Duodenal mucosa (tissue), 2 donors: ENCODE results near the gene NPHP4.
"Not testable (repeated sequence)": the region's sequence is repeated elsewhere in the genome, so short reads cannot be mapped to it uniquely, and the experiment has no call there.

ENCODE experiments used
- H3K27ac ChIP-seq: one replicate; pipeline ENCODE4 v1.7.0; 2013; ENCODE audit warnings: low read depth, low read length
- H3K27me3 ChIP-seq, 2 donors: one replicate each; pipeline ENCODE4 v1.7.0; 2013; ENCODE audit warnings: low read length in 2 of 2, control low read depth in 1 of 2; ENCODE audit not compliant: insufficient read depth in 2 of 2, control insufficient read depth in 1 of 2
- H3K36me3 ChIP-seq, 2 donors: one replicate each; pipeline ENCODE4 v1.7.0; 2013; ENCODE audit warnings: low read length in 2 of 2, control low read depth in 1 of 2; ENCODE audit not compliant: insufficient read depth in 2 of 2, control insufficient read depth in 1 of 2
- H3K4me1 ChIP-seq, 2 donors: one replicate each; pipeline ENCODE4 v1.7.0; 2013; ENCODE audit warnings: low read length in 2 of 2, control low read depth in 1 of 2; ENCODE audit not compliant: insufficient read depth in 2 of 2, control insufficient read depth in 1 of 2
- H3K4me3 ChIP-seq, 2 donors: one replicate each; pipeline ENCODE4 v1.7.0; 2013; ENCODE audit warnings: low read length in 2 of 2, low read depth in 1 of 2
- H3K9ac ChIP-seq, 2 donors: one replicate each; pipeline ENCODE4 v1.7.0; 2013; ENCODE audit warnings: low read length in 2 of 2, low read depth in 1 of 2
- H3K9me3 ChIP-seq, 2 donors: one replicate each; pipeline ENCODE4 v1.7.0; 2013; ENCODE audit warnings: low read length in 2 of 2, control low read depth in 1 of 2; ENCODE audit not compliant: control insufficient read depth in 1 of 2

Gene NPHP4

GRCh38 chr1:5893699-5894278 is 98.4 kb downstream of the NPHP4 start:
- H3K27ac ChIP-seq, H3K9me3 ChIP-seq, H3K4me3 ChIP-seq, H3K4me1 ChIP-seq, H3K9ac ChIP-seq, H3K36me3 ChIP-seq, H3K27me3 ChIP-seq: not testable (repeated sequence)

GRCh38 chr1:5892329-5892728 is 99.9 kb downstream of the NPHP4 start:
- Histone ChIP-seq H3K9ac (no peak overlapping the region), H3K27ac (no peak overlapping the region), H3K4me1 (no peaks in the 10 kb centered on the region), H3K27me3 (no peaks in the 10 kb centered on the region), H3K9me3 (no peaks in the 10 kb centered on the region), H3K36me3 (no peaks in the 10 kb centered on the region), H3K4me3 (no peak overlapping the region)

GRCh38 chr1:5891736-5892135 is 100.5 kb downstream of the NPHP4 start:
- Histone ChIP-seq H3K27me3 (no peaks in the 10 kb centered on the region), H3K9ac (no peak overlapping the region), H3K4me1 (no peaks in the 10 kb centered on the region), H3K27ac (no peak overlapping the region), H3K4me3 (no peak overlapping the region), H3K9me3 (no peaks in the 10 kb centered on the region), H3K36me3 (no peaks in the 10 kb centered on the region)

GRCh38 chr1:5891137-5891536 is 101.1 kb downstream of the NPHP4 start:
- Histone ChIP-seq H3K9me3 (no peaks in the 10 kb centered on the region), H3K4me3 (no peak overlapping the region), H3K9ac (no peak overlapping the region), H3K4me1 (no peaks in the 10 kb centered on the region), H3K27me3 (no peaks in the 10 kb centered on the region), H3K36me3 (no peaks in the 10 kb centered on the region), H3K27ac (no peak overlapping the region)

GRCh38 chr1:5890346-5891106 is 101.7 kb downstream of the NPHP4 start:
- Histone ChIP-seq H3K27ac (no peak overlapping the region), H3K4me3 (no peak overlapping the region), H3K9me3 (no peaks in the 10 kb centered on the region), H3K4me1 (no peaks in the 10 kb centered on the region), H3K36me3 (no peaks in the 10 kb centered on the region), H3K9ac (no peak overlapping the region), H3K27me3 (no peaks in the 10 kb centered on the region)

- Histone ChIP-seq H3K9me3 (no peaks in the 10 kb centered on the region), H3K9ac (no peak overlapping the region), H3K27ac (no peak overlapping the region), H3K4me3 (no peak overlapping the region), H3K36me3 (no peaks in the 10 kb centered on the region), H3K27me3 (no peaks in the 10 kb centered on the region), H3K4me1 (no peaks in the 10 kb centered on the region)
These were observed 102.3 kb downstream of the NPHP4 start for GRCh38 chr1:5889901-5890300.

GRCh38 chr1:5889462-5889861 is 102.8 kb downstream of the NPHP4 start:
- no peaks in the 10 kb centered on the region for H3K4me1 ChIP-seq
- H3K27ac ChIP-seq: no peak overlapping the region
- no peaks in the 10 kb centered on the region for H3K27me3 ChIP-seq
- H3K36me3 ChIP-seq: no peaks in the 10 kb centered on the region
- H3K9ac ChIP-seq: no peak overlapping the region
- no peaks in the 10 kb centered on the region for H3K9me3 ChIP-seq
- H3K4me3 ChIP-seq: no peak overlapping the region

- H3K9ac ChIP-seq: no peak overlapping the region
- H3K4me1 ChIP-seq: no peaks in the 10 kb centered on the region
- no peak overlapping the region for H3K4me3 ChIP-seq
- H3K36me3 ChIP-seq: no peaks in the 10 kb centered on the region
- no peak overlapping the region for H3K27ac ChIP-seq
- no peaks in the 10 kb centered on the region for H3K9me3 ChIP-seq
- no peaks in the 10 kb centered on the region for H3K27me3 ChIP-seq
These were observed 103.5 kb downstream of the NPHP4 start for GRCh38 chr1:5888606-5889211.

GRCh38 chr1:5887971-5888361 is 104.3 kb downstream of the NPHP4 start:
- Histone ChIP-seq H3K4me3 (no peak overlapping the region), H3K27me3 (no peaks in the 10 kb centered on the region), H3K4me1 (no peaks in the 10 kb centered on the region), H3K36me3 (no peaks in the 10 kb centered on the region), H3K27ac (no peak overlapping the region), H3K9me3 (no peaks in the 10 kb centered on the region), H3K9ac (no peak overlapping the region)

- Histone ChIP-seq H3K4me3 (no peak overlapping the region), H3K9me3 (no peaks in the 10 kb centered on the region), H3K9ac (no peak overlapping the region), H3K4me1 (no peaks in the 10 kb centered on the region), H3K36me3 (no peaks in the 10 kb centered on the region), H3K27ac (no peak overlapping the region), H3K27me3 (no peaks in the 10 kb centered on the region)
These were observed 104.8 kb downstream of the NPHP4 start for GRCh38 chr1:5887349-5887970.
